ENCODE data around the gene BTBD9. TPM values are rescaled to one million over a fixed set of nuclear protein-coding genes. Genes with fewer than 3 reads are reported as not detected.

Gene BTBD9
- total RNA-seq, 2 donors from 2014 or later: 30.1 to 45.8 TPM

- Histone ChIP-seq H3K27me3 (replicated peaks; ENCODE audit: insufficient read depth) (no peaks in the 10 kb centered on the region), H3K4me1 (ENCODE audit: control insufficient read depth in 1 of 2, low read depth in 2 of 2) (no peaks in the 10 kb centered on the region), H3K4me3 (no peak overlapping the region), H3K36me3 (no peaks in the 10 kb centered on the region), H3K9me3 (no peaks in the 10 kb centered on the region), H3K27ac (no peak overlapping the region)
- no peak for TF ChIP-seq CTCF (IDR thresholded peaks at IDR 0.05)
- DNase-seq (ENCODE audit: low spot score) (no peak), ATAC-seq (ENCODE audit: insufficient number of reproducible peaks, low FRiP score, low read depth) (no peak)
Measured at GRCh38 chr6:38234934-38235682, 404.6 kb downstream of the BTBD9 start.

GRCh38 chr6:38234141-38234540 lies 405.6 kb downstream of the BTBD9 start:
- TF ChIP-seq CTCF (IDR thresholded peaks at IDR 0.05): no peak
- Histone ChIP-seq H3K9me3 (no peaks in the 10 kb centered on the region), H3K4me3 (no peak overlapping the region), H3K36me3 (no peaks in the 10 kb centered on the region), H3K27me3 (replicated peaks; ENCODE audit: insufficient read depth) (no peaks in the 10 kb centered on the region), H3K4me1 (ENCODE audit: control insufficient read depth in 1 of 2, low read depth in 2 of 2) (no peaks in the 10 kb centered on the region), H3K27ac (no peak overlapping the region)
- ATAC-seq (ENCODE audit: insufficient number of reproducible peaks, low FRiP score, low read depth): no peak
- no peak for DNase-seq (ENCODE audit: low spot score)

GRCh38 chr6:38233161-38233791 lies 406.5 kb downstream of the BTBD9 start:
- no peak for DNase-seq (ENCODE audit: low spot score)
- Histone ChIP-seq H3K4me3 (no peak overlapping the region), H3K27me3 (replicated peaks; ENCODE audit: insufficient read depth) (no peaks in the 10 kb centered on the region), H3K36me3 (no peaks in the 10 kb centered on the region), H3K9me3 (no peaks in the 10 kb centered on the region), H3K27ac (no peak overlapping the region), H3K4me1 (ENCODE audit: control insufficient read depth in 1 of 2, low read depth in 2 of 2) (no peaks in the 10 kb centered on the region)
- no peak for TF ChIP-seq CTCF (IDR thresholded peaks at IDR 0.05)
- ATAC-seq (ENCODE audit: insufficient number of reproducible peaks, low FRiP score, low read depth): no peak

- ATAC-seq (ENCODE audit: insufficient number of reproducible peaks, low FRiP score, low read depth) (no peak), DNase-seq (ENCODE audit: low spot score) (no peak)
- no peaks in the 10 kb centered on the region for H3K9me3 ChIP-seq
- no peak for TF ChIP-seq CTCF (IDR thresholded peaks at IDR 0.05)
- no peaks in the 10 kb centered on the region for H3K36me3 ChIP-seq
- H3K27ac ChIP-seq: no peak overlapping the region
- no peaks in the 10 kb centered on the region for H3K27me3 ChIP-seq (replicated peaks; ENCODE audit: insufficient read depth)
- no peak overlapping the region for H3K4me3 ChIP-seq
- no peaks in the 10 kb centered on the region for H3K4me1 ChIP-seq (ENCODE audit: control insufficient read depth in 1 of 2, low read depth in 2 of 2)
Measured at GRCh38 chr6:38225766-38226165, 414.0 kb downstream of the BTBD9 start.

- Histone ChIP-seq H3K4me3 (no peak overlapping the region), H3K27ac (no peak overlapping the region), H3K9me3 (no peaks in the 10 kb centered on the region), H3K27me3 (replicated peaks; ENCODE audit: insufficient read depth) (no peaks in the 10 kb centered on the region), H3K4me1 (ENCODE audit: control insufficient read depth in 1 of 2, low read depth in 2 of 2) (no peaks in the 10 kb centered on the region), H3K36me3 (no peaks in the 10 kb centered on the region)
- DNase-seq (ENCODE audit: low spot score) (no peak), ATAC-seq (ENCODE audit: insufficient number of reproducible peaks, low FRiP score, low read depth) (no peak)
- no peak for TF ChIP-seq CTCF (IDR thresholded peaks at IDR 0.05)
Measured at GRCh38 chr6:38221251-38221650, 418.5 kb downstream of the BTBD9 start.

Measured in thoracic aorta (tissue), 2 donors.